GM18909 (cell line): ENCODE measurements around the gene PPBP.
"Not testable (repeated sequence)": the region's sequence is repeated elsewhere in the genome, so short reads cannot be mapped to it uniquely, and the experiment has no call there.

ENCODE experiments used
- ATAC-seq: cut with Tn5 transposase; IDR thresholded peaks from one replicate; pipeline ENCODE4 v1.9.1; 2021; ENCODE audit warnings: mild to moderate bottlenecking; ENCODE audit not compliant: unreplicated experiment, poor library complexity

The PPBP gene

GRCh38 chr4:73952352-73952751 is 35.6 kb downstream of the PPBP start:
- ATAC-seq, result no peak

DNA sequence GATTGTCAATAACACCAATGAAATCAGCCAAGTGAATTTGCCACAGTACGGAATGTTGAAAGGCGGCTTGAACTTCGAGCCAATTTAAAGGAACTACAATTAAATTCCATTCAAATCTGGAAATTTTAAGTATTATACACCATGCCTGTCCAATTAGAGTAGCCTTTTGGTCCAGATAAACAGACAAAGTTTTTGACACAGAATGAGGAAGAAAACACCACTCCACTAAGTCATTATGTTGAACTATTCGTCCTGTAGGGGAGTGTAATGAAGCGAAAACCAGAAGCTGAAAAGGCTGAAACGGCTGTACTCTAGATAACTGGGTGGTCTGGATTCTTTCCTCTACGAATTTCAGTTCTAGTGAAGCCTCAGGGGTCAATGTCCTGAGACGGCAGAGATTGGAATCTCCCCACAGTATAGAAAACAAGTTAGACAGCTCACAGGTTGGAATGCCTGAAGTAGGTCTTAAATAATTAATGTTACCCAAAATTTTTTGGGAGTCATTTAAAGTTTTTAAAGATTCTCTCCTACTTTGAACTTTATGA is 37.5 kb downstream of the PPBP start:
- ATAC-seq, result not testable (repeated sequence)

- ATAC-seq, result no peak
These were observed 38.8 kb downstream of the PPBP start for GRCh38 chr4:73948990-73949706.

GRCh38 chr4:73948291-73948690 is 39.7 kb downstream of the PPBP start:
- no peak for ATAC-seq

DNA sequence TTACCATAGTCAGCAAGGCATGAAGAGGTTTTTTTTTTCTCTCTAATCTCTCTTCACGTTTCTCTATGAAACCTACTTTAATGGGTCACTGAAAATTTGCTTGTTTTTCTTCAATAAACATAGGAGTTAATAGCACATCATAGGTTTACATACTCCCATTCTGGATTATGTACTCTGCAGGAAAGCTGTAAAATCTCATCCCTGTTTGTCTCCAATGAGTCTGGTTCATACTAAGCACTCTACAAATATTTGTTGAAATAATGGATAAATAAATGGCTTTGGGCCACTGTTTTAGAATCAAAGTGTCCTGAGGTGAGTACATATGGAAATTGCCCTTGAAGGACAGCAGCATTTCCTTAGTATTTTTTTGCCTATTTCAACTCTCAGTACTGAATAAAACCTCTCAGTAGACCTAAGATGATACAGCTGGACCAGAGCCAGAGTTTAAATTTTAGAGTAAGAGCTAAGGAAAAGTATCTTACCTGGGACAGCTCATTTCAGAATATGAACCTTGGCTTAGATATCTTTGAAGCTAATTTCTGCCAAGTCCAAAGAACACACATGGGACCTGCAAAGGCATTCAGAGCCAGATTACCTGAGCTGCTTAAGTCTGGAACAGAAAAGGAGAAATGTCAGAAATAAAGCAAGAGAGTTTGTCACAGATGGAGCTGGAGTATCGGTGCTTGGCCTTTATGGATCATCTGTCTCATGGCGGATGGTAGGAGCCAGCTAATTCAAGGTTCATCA is 40.6 kb downstream of the PPBP start:
- no peak for ATAC-seq

DNA sequence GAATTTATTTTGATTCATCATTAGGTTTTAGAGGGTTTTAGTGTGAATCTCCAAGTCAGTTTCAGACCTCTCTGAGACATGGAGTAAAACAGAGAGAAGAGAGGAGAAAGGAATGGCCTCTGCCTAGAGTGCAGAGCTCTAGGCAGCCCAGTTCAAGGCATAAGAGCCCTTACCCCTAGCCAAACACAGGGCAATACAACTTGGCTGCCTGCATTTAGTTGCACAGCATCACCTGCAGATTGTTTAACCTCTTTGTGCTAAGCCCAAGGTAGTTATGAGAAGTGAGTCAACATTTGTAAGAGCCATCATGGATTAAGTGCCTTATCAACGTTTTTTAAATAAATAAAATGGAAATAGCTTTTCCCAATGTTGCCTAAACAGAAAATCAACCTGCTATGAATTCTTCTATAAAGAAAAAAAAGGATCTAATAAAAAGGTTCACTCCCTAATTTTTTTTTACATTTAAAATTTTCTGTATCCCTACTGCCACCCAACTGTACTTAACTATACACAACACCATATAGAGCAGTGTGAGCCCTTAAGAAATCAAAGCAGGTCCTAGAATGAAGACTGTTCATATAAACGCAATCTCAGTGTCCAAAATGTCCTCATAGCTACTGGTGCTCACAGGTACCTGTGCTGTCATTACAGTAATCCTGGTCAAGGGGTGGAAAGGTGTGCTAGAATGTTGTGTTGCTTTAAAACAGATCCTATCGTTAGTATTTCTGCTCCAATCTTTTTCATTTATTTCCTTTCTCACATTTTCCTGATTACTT is 42.1 kb downstream of the PPBP start:
- ATAC-seq, result no peak

DNA sequence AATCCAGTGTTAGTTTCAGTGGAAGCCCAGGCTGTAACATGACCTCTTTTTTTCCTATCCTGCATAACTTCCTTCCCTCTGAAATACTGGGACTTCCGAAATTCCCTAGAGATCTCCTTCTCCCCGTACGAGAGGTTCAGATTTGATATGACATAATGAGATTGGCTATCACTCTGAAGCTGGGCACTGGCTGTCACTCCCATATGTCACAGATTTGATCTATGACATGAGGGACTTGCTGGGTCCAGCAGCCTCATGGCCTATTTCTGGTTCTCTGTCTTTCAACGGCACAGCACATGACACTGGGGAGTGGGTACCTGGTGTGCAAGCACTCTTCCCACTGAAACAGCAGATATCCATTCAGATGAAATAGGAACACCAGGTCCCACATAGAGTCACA is 42.9 kb downstream of the PPBP start:
- no peak for ATAC-seq

DNA sequence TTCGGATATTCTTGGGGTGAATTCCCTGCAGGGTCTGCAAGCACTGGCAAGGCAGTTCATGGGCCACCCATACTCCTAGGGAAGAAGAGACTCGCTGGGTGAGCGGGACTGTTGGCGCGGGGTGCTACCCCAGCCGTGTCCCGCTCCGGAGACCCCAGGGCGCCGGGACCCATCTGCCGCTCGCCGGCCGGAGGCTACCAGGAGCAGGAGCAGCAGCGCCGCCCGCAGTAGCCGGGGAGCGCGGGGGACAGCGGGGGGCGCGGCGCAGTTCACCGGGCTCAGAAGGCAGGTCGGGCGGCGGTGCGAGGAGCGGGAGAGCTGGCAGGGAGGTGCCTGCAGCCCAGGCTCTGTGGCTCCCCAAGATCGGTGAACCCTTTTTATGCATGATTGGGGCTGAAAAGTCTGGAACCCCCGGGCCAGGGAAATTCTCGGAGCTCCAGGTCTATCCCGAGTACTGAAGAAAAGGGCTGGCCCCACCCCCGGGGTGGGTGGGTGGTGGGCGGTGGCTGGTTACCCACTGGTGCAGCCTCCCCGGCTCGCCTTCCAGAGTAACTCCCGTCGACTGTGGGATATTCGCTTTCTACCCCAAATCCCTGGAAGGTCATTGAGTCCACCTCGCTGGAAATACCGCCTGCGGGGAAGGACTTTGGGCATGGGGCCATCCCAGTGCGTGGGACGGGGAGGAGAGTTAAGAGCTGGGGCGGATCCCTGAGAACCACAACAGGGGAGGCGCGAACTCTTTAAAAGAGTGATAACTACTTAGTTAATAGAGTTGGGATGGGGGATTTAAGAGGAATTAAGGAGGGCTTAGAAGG is 43.7 kb downstream of the PPBP start:
- no peak for ATAC-seq

DNA sequence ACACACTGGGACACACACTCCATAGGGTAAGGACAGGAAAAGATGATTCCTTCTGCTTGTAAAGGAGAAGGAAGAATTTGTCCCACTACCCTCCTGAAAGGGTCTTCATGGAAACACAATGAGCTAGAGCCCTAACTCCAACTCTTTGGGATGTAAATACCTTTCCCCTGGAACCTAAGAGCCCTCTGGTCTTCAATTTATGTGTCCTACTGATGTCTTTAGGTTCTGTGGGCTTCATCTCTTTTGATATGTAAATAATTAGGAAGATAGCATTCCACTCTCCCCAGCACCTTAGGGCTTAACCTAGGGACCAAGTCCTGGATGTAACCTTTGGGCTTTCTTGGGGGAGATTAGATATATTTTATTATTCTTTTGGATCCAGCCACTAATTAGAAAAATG is 44.4 kb downstream of the PPBP start:
- ATAC-seq, result no peak

GRCh38 chr4:73936969-73937368 is 51.0 kb downstream of the PPBP start:
- ATAC-seq, result no peak
